Stimulated activated CD8-positive, alpha-beta memory T cell treated with anti-CD3 and anti-CD28 coated beads, Interleukin-15, amount 100 ng/mL, for 24 hours (primary cell): ENCODE measurements around the gene ITGA7.
"Not testable (repeated sequence)": the region's sequence is repeated elsewhere in the genome, so short reads cannot be mapped to it uniquely, and the experiment has no call there.

Experiments used
- DNase-seq: peaks from one replicate; pipeline ENCODE4 v3.0.0-alpha.2; 2020; ENCODE audit warnings: low read depth

Gene ITGA7

GRCh38 chr12:55681142-55682077 is 26.3 kb downstream of the ITGA7 start:
- DNase-seq, result no peak

GRCh38 chr12:55679691-55680090 is 28.0 kb downstream of the ITGA7 start:
- DNase-seq, result no peak

DNA sequence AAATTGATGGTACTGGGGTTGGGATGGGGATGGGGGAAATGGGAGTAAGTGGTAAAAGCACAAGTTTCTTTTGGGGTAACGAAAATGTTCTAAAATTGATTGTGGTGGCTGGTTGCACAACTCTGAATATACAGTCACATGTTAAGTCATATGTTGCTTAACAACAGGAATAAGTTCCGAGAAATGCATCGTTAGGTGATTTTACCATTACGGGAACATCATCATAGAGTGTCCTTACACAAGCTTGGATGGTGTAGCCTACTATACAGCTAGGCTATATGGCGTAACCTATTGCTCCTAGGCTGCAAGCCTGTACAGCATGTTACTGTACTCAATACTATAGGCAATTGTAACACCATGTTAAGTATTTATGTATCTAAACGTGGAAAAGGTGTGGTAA is 31.0 kb downstream of the ITGA7 start:
- no peak for DNase-seq

GRCh38 chr12:55675666-55676065 is 32.0 kb downstream of the ITGA7 start:
- no peak for DNase-seq

GRCh38 chr12:55673638-55674037 is 34.1 kb downstream of the ITGA7 start:
- no peak for DNase-seq

DNA sequence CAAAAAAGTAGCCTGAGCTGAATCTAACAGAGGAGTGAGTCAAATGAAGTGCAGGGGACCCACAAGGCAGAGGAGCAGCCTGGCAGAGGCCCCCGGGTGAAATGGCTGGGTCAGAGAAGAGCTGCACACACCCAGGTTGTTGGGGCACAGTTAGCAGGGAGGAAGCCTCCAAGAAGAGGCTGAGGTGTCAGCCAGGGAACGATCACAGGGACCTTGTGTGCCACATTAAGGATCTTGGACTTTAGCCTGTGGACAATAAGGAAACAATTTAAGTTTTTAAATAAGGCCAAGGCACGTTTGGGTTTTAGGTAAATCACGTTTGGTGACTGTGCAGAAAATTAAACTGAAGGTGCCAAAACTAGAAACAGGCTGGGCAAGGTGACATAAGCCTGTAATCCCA is 36.0 kb downstream of the ITGA7 start:
- DNase-seq, result no peak

GRCh38 chr12:55670276-55670675 is 37.4 kb downstream of the ITGA7 start:
- DNase-seq, result no peak

- DNase-seq, result no peak
Observed at GRCh38 chr12:55666508-55666907, 41.2 kb downstream of the ITGA7 start.

GRCh38 chr12:55664826-55665225 is 42.9 kb downstream of the ITGA7 start:
- no peak for DNase-seq

DNA sequence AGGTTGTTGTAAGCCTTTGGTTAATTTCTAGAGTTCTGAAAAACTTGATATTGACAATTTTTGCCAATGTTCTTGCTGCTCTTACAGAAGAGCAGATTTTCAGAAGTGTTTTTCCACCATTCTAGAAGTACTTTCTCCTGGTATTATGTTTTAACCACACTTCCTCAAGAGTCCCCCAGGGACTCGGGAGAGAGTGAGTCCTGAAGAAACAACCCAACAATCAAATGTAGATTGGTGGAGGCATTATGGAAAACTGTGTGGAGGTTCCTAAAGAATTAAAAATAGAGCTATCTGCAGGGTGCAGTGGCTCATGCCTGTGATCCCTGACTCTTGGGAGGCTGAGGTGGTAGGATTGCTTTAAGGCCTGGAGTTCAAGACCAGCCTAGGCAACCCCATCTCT is 44.3 kb downstream of the ITGA7 start:
- DNase-seq, result no peak

DNA sequence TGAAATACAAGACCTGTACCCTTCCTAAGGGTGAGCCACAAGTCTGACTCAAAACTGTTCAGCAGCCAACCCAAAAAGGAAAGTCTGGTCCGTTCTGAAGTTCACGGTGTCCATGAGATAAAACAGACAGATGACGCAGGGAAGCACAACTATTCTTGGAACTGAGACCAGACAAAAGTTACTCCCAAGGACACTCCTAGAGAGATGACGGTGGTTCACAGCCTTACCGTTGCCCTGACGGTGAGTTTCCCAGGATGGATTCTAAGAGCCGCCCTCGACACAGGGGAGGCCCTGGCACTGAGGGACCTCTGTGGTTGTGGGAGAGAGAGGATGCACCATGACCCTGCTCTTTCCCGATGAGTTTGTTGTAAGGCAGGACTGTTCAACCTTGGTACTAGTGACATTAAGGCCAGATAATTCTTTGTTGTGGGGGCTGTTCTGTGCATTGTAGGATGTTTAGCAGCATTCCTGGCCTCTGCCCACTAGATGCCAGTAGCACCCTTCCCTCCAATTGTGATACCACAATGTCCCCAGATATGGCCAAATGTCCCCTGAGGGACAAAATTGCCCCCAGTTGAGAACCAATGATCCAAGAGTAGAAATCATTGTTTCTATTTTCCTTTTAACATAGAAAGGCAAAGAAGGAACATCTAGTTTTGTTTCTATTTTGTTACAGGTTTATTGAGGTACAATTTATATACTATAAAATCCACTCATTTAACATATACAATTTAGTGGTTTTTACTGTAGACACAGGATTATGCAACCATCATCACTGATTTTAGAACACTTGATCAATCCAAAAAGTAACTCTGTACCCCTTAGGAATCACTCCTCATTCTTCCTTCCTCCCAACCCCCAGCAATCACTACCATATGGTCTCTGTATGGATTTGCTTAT is 48.0 kb downstream of the ITGA7 start:
- no peak for DNase-seq

- no peak for DNase-seq
Observed at GRCh38 chr12:55658635-55659391, 48.9 kb downstream of the ITGA7 start.

DNA sequence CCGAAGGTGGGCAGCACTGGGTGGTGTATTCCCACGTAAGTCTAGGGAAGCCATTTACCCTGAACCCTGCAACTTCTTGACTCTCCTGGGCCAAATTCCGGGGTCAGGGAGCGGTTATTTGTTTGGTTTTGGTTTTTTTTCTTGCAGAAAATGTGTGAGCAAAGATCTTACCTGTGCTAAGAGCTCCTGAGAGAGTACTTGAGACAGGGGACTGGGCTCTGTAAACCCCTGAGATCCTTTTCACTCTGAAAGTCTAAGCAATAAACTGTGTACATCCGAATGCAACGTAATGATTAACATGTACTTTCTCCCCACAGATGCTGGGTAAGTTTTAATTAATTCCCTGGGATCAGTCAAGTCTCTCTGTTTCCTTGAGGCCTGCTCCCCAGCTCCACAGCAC is 49.5 kb downstream of the ITGA7 start:
- DNase-seq, result no peak

DNA sequence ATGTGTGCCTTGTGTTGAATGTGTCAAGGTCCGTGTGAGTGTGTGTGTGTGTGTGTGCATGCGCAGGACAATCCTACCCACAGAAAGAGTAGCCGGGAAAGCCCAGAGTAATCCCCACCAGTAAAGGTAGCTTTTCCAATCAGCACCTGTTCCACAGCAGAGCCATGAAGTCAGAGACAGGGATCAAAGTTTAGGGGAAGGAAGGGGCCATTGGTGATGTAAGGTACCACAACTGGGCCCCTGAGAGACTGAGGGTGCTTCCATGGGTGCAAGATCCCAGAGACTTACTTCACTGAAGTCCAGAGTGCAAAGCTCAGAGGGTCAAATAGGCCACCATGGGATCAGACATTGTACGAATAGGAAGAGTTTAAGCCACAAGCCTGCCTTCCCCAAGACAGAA is 50.5 kb downstream of the ITGA7 start:
- DNase-seq, result no peak

- no peak for DNase-seq
Observed at GRCh38 chr12:55654511-55655214, 53.0 kb downstream of the ITGA7 start.

- DNase-seq, result no peak
Observed at GRCh38 chr12:55653031-55653430, 54.7 kb downstream of the ITGA7 start.

DNA sequence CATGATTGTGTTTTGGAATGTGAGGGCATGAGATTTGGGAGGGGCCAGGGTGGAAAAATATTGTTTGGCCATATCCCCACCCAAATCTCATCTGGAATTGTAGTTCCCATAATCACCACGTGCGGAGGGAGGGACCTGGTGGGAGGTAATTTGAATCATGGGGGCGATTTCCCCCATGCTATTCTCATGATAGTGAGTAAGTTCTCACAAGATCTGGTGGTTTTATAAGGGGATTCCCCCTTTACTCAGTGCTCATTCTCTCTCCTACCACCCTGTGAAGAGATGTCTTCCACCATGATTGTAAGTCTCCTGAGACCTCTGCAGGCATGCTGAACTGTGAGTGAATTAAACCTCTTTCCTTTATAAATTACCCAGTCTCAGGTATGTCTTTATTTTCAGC is 55.4 kb downstream of the ITGA7 start:
- no peak for DNase-seq

DNA sequence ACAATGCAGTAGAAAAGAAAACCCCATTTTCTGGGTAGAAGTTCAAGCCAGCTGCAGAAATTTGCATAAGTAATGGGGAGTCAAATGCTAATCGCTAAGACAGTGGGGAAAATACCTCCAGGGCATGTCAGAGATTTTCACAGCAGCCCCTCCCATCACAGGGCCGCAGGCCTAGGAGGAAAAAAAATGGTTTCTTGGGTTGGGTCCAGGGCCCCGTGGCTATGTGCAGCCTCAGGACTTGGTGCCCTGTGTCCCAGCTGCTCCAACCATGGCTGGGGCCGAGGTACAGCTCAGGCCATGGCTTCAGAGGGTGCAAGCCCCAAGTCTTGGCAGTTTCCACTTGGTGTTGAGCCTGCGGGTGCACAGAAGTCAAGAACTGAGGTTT is 56.4 kb downstream of the ITGA7 start:
- no peak for DNase-seq

DNA sequence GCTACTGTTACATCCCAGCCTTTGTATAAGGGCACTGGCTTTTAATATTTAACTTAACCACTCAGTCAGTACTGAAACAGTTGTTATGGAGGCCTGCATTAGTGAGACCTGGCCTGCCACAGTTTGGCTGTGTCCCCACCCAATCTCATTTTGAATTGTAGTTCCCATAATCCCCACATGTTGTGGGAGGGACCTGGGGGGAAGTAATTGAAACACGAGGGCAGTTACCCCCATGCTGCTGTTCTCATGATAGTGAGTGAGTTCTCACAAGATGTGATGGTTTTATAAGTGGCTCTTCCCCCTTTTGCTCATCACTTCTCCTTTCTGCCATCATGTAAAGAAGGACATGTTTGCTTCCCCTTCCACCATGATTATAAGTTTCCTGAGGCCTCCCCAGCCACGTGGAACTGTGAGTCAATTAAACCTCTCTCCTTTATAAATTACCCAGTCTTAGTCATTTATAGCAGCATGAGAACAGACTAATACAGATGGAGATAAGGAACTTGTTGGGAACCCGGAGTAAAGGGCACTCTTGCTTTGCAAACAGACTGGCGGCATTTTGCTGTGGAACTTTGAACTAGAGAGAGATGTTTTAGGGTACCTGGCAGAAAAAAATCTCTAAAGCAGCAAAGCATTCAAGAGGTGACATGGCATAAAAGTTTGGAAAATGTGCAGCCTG is 56.9 kb downstream of the ITGA7 start:
- not testable (repeated sequence) for DNase-seq

DNA sequence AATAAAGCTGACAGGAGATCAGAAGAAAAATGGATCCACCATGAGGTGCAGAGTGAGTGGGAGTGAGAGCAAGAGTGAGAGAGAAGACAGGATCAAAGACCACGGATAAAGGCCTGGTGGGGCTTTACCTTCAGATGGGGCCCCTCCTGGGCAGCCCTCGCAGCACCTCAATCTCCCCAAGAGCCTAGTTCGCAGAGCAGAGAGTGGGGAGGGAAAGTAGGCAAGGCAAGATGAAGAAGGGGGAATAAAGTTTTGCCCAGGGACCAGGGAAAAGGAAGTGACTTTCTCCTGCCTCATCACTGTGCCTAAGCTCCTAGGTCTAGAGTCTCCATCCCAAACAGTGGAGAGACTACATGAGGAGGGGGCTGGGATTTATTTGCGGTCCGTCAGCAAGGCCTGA is 60.7 kb downstream of the ITGA7 start:
- no peak for DNase-seq

DNA sequence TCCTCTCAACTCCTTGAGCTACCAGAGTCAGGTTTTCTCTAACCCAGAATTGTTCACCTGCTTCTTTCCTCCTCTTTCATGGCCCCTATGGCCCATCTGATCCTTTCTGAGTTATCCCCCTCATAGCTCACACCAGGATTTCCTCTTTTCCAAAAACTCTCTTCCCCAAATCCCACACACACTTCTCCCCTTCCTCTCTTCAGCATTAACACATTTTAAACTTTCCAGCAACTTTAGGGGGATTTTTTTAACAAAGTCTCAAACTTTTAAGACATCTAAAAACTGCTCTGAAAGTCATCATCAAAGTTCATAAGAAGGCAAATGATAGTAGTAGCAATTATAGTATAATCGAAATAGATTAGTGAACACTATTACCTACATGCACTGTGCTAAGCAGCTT is 63.1 kb downstream of the ITGA7 start:
- no peak for DNase-seq
